ENCODE results near the gene RUNDC3A.

DNA sequence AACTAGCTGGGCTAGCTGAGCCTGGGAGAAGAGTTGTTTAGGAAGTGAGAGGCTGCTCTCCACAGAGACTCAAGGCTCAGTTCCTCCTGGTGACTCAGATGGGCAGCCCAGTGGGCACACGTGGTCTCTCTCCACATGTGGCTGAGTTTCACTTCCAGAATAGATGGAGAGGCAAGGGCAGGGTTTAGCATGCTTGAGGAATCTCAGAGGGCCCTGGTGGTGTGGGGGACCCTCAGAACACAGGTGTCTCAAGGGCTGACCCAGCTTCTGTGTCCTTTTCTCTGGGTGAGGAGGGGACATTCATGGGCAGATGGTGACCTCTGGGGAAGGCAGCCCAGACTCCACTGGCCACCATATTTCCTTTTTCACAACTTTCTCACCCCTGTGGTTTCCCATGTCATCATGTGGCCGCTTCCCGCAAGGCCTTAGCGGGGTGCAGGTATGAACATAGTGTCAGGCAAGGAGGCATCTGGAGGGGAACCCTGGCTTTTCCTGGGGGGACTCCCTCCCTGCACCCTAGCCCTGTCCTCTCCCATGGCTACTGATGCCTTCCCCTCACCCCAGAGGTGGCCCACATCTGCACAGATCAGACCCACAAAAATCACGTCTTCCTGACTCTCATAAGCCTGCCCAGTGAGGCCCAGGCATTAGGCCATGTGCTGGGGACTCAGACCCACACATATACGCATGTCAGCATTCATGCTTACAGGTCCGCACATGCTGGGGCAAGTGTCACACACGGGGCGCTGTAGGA, 40.0 kb downstream of the RUNDC3A start:
- TF ChIP-seq TAF1 (IDR thresholded peaks at IDR 0.05; ENCODE audit: low read depth) = no peak
- no peak for TF ChIP-seq CEBPB (IDR thresholded peaks at IDR 0.05)
- no peak for TF ChIP-seq RAD21 (IDR thresholded peaks at IDR 0.05; ENCODE audit: low read depth)
- TF ChIP-seq EP300 (IDR thresholded peaks at IDR 0.05; ENCODE audit: borderline replicate concordance) = no peak
- no peak for TF ChIP-seq CREB1 (IDR thresholded peaks at IDR 0.05; ENCODE audit: low read depth)
- TF ChIP-seq EGR1 (IDR thresholded peaks at IDR 0.05) = no peak
- no peak for TF ChIP-seq NFIC (IDR thresholded peaks at IDR 0.05)
- TF ChIP-seq TCF12 (IDR thresholded peaks at IDR 0.05; ENCODE audit: low read depth) = no peak
- TF ChIP-seq, protein P1, sequence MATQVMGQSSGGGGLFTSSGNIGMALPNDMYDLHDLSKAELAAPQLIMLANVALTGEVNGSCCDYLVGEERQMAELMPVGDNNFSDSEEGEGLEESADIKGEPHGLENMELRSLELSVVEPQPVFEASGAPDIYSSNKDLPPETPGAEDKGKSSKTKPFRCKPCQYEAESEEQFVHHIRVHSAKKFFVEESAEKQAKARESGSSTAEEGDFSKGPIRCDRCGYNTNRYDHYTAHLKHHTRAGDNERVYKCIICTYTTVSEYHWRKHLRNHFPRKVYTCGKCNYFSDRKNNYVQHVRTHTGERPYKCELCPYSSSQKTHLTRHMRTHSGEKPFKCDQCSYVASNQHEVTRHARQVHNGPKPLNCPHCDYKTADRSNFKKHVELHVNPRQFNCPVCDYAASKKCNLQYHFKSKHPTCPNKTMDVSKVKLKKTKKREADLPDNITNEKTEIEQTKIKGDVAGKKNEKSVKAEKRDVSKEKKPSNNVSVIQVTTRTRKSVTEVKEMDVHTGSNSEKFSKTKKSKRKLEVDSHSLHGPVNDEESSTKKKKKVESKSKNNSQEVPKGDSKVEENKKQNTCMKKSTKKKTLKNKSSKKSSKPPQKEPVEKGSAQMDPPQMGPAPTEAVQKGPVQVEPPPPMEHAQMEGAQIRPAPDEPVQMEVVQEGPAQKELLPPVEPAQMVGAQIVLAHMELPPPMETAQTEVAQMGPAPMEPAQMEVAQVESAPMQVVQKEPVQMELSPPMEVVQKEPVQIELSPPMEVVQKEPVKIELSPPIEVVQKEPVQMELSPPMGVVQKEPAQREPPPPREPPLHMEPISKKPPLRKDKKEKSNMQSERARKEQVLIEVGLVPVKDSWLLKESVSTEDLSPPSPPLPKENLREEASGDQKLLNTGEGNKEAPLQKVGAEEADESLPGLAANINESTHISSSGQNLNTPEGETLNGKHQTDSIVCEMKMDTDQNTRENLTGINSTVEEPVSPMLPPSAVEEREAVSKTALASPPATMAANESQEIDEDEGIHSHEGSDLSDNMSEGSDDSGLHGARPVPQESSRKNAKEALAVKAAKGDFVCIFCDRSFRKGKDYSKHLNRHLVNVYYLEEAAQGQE (IDR thresholded peaks at IDR 0.05; ENCODE audit: low read depth) = no peak
- TF ChIP-seq USF1 (IDR thresholded peaks at IDR 0.05) = no peak
- TF ChIP-seq, protein P2, sequence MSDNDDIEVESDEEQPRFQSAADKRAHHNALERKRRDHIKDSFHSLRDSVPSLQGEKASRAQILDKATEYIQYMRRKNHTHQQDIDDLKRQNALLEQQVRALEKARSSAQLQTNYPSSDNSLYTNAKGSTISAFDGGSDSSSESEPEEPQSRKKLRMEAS (IDR thresholded peaks at IDR 0.05) = no peak

Measured in Ishikawa (cell line).